Kidney (tissue), 14 donors: ENCODE data around the gene PSME4. TPM values are rescaled to one million over a fixed set of nuclear protein-coding genes. Genes with fewer than 3 reads are reported as not detected.

ENCODE experiments used
- DNase-seq, 5 donors: peaks; one replicate each; pipeline ENCODE4 v3.0.0-alpha.2; 2013 to 2020
- FAIRE-seq: peaks from 2 replicates; lab custom pipeline; 2012; peaks lifted over from hg19 to GRCh38; lab: Jason Lieb, UNC
- H3K27ac ChIP-seq, 2 donors: one replicate each; pipeline ENCODE4 v1.7.0; 2013; ENCODE audit warnings: low read depth in 2 of 2, low read length in 2 of 2, inconsistent platforms in 1 of 2
- H3K27me3 ChIP-seq: one replicate; pipeline ENCODE4 v1.7.1; 2013; ENCODE audit warnings: low read length, inconsistent platforms; ENCODE audit not compliant: control insufficient read depth, insufficient read depth
- H3K36me3 ChIP-seq, 3 donors: one replicate each; pipeline versions ENCODE4 v1.7.0 to v1.7.1; 2013; ENCODE audit warnings: low read length in 3 of 3, control low read depth in 1 of 3, inconsistent platforms in 1 of 3; ENCODE audit not compliant: insufficient read depth in 3 of 3, control insufficient read depth in 2 of 3
- H3K4me1 ChIP-seq, 3 donors: one replicate each; pipeline versions ENCODE4 v1.7.0 to v1.7.1; 2013; ENCODE audit warnings: low read length in 3 of 3, inconsistent platforms in 1 of 3, low read depth in 1 of 3; ENCODE audit not compliant: control insufficient read depth in 2 of 3, insufficient read depth in 2 of 3
- H3K4me3 ChIP-seq, 3 donors: one replicate each; pipeline versions ENCODE4 v1.7.0 to v1.8.1; 2013; ENCODE audit warnings: low read length in 3 of 3, control low read depth in 1 of 3, inconsistent platforms in 1 of 3
- H3K9ac ChIP-seq, 3 donors: one replicate each; pipeline versions ENCODE4 v1.7.0 to v1.7.1; 2013; ENCODE audit warnings: low read length in 3 of 3, control low read depth in 1 of 3, inconsistent platforms in 1 of 3
- H3K9me3 ChIP-seq, 3 donors: one replicate each; pipeline versions ENCODE4 v1.7.0 to v1.7.1; 2013; ENCODE audit warnings: low read length in 3 of 3, control low read depth in 1 of 3, inconsistent platforms in 1 of 3; ENCODE audit not compliant: control insufficient read depth in 2 of 3, insufficient read depth in 1 of 3
- intact Hi-C: fragments of 100-400 bp; cut with DNase I; formaldehyde crosslinking; loops from one replicate; pipeline ENCODE4 v1.11.1; 2022
- polyA plus RNA-seq: library from polyadenylated mRNA; stranded (reverse); fragments of 350-450 nt; fragmentation: Illumina TruSeq; extraction: RNeasy Lipid Tissue Mini Kit (QIAGEN cat#74804); gene quantifications from one replicate; pipeline ENCODE4 v1.2.3, GENCODE V29; 2014; ENCODE audit warnings: low read depth, low replicate concordance; ENCODE audit not compliant: insufficient read depth
- total RNA-seq: library from RNA; stranded (reverse); fragmentation: NEBNext Ultra II Directional; extraction: Animal tissue kit (Norgen Biotek cat#: 25700); gene quantifications from one replicate; pipeline ENCODE4 v1.2.1, GENCODE V29; 2021
- TF ChIP-seq, protein P1 (sequence below): IDR thresholded peaks from 3 replicates; pipeline ENCODE4 v1.5.1; 2012; ENCODE audit warnings: mild to moderate bottlenecking, moderate library complexity, borderline replicate concordance; ENCODE audit not compliant: insufficient read depth; ENCODE audit errors: extremely low read depth
- donor health status: control.
- donor health status: control.
- donor health status: control.
- donor health status: control.
- donor health status: control.
- donor health status: DM: yes; HTN: yes; CAD: no.
- donor health status: Normal renal cell carcinoma (clear cell type).

The PSME4 gene
- total and polyA plus RNA-seq, 2 donors from 2014 or later = 23.4 to 41.7 TPM

- intact Hi-C loops = no loop called here
- Histone ChIP-seq H3K4me3 (no peak overlapping the region), H3K9ac (no peak overlapping the region), H3K9me3 (no peaks in the 10 kb centered on the region), H3K27me3 (no peaks in the 10 kb centered on the region), H3K36me3 (no peaks in the 10 kb centered on the region), H3K4me1 (no peaks in the 10 kb centered on the region), H3K27ac (no peak overlapping the region)
- FAIRE-seq = no peak
- TF ChIP-seq, protein P1, sequence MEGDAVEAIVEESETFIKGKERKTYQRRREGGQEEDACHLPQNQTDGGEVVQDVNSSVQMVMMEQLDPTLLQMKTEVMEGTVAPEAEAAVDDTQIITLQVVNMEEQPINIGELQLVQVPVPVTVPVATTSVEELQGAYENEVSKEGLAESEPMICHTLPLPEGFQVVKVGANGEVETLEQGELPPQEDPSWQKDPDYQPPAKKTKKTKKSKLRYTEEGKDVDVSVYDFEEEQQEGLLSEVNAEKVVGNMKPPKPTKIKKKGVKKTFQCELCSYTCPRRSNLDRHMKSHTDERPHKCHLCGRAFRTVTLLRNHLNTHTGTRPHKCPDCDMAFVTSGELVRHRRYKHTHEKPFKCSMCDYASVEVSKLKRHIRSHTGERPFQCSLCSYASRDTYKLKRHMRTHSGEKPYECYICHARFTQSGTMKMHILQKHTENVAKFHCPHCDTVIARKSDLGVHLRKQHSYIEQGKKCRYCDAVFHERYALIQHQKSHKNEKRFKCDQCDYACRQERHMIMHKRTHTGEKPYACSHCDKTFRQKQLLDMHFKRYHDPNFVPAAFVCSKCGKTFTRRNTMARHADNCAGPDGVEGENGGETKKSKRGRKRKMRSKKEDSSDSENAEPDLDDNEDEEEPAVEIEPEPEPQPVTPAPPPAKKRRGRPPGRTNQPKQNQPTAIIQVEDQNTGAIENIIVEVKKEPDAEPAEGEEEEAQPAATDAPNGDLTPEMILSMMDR = no peak
- DNase-seq = no peak
Observed at GRCh38 chr2:53994818-53995808, 24.3 kb upstream of the PSME4 start.

- FAIRE-seq = no peak
Observed at GRCh38 chr2:53991948-53992347, 21.2 kb upstream of the PSME4 start.

GRCh38 chr2:53989210-53989862 lies 18.5 kb upstream of the PSME4 start:
- DNase-seq = no peak
- intact Hi-C loops = no loop called here
- Histone ChIP-seq H3K27ac (no peak overlapping the region), H3K4me3 (no peak overlapping the region), H3K9ac (no peak overlapping the region), H3K27me3 (no peaks in the 10 kb centered on the region), H3K4me1 (peaks cover 0 to 10% (median 4%) of the 10 kb centered on the region in 3 donors), H3K36me3 (no peaks in the 10 kb centered on the region), H3K9me3 (no peaks in the 10 kb centered on the region)
- TF ChIP-seq, protein P1 = no peak
- FAIRE-seq = no peak

More at GRCh38 chr2:53991948-53992347, 21.2 kb upstream of the PSME4 start:
- Histone ChIP-seq H3K9ac (no peak overlapping the region), H3K4me1 (peaks cover 0 to 8% (median 2%) of the 10 kb centered on the region in 3 donors), H3K9me3 (no peaks in the 10 kb centered on the region), H3K27ac (no peak overlapping the region), H3K36me3 (no peaks in the 10 kb centered on the region), H3K27me3 (no peaks in the 10 kb centered on the region), H3K4me3 (no peak overlapping the region)
- TF ChIP-seq, protein P1 = no peak
- intact Hi-C loops = no loop called here
- no peak for DNase-seq
